ENCODE measurements around the gene FBN2. TPM values are rescaled to one million over a fixed set of nuclear protein-coding genes. Genes with fewer than 3 reads are reported as not detected.

FBN2 gene
- not detected in 2 replicates for total RNA-seq

DNA sequence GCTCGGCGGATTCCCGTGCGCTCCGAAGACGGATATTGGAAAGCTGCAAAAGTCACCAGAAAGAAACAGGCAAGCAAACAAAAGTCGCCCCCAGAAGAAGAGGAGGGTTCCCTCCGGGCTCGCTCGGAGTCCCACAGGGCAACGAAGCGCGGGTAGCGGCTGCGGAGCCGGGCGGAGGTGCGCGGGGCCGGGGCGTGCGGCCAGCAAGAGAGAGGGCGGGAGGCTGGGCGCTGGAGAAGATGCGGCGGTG, at the start of gene FBN2:
FBN2 (minus strand) TSS at position 246 of the 250 bp plus-strand sequence. CDS start 642 bp downstream, outside the sequence.
- Mint-ChIP-seq H3K27me3 (ENCODE audit: insufficient read depth) (peaks cover 33% of the 10 kb centered on the region), H3K36me3 (ENCODE audit: low read depth) (no peaks in the 10 kb centered on the region), H3K4me3 (no peak within 1 kb of the TSS), H3K4me1 (ENCODE audit: low read depth) (no peaks in the 10 kb centered on the region), H3K27ac (no peak within 1 kb of the TSS), H3K9me3 (no peaks in the 10 kb centered on the region)
- DNase-seq (ENCODE audit: low spot score): no peak
- intact Hi-C loops (cut with micrococcal nuclease): no loop called here

- Mint-ChIP-seq H3K4me3 (no peak overlapping the region), H3K27ac (no peak overlapping the region), H3K4me1 (ENCODE audit: low read depth) (no peaks in the 10 kb centered on the region), H3K27me3 (ENCODE audit: insufficient read depth) (no peaks in the 10 kb centered on the region), H3K36me3 (ENCODE audit: low read depth) (no peaks in the 10 kb centered on the region), H3K9me3 (peaks cover 8% of the 10 kb centered on the region)
- DNase-seq (ENCODE audit: low spot score): no peak
- intact Hi-C loops (cut with micrococcal nuclease): no loop called here
These were observed 49.2 kb upstream of the FBN2 start for GRCh38 chr5:128587275-128587674.

DNA sequence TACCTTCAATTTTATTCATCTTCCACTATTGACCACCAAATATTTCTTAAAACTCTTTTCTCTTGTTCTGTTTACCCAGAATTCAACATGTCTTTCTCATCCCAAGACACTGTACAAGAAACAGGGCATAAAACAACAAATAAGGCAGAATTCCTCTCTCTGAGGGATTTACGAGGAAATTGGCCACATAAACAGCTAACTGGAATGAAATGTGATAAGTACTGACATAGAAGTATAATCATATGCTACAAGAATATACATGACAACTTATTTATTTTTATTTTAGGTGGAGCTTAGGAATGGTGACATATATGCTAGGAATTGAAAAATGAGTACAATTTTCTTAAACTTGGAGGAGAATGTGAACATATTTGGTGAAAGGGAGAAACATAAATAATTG, 48.8 kb upstream of the FBN2 start:
- H3K27me3 Mint-ChIP-seq (ENCODE audit: insufficient read depth): no peaks in the 10 kb centered on the region
- H3K4me3 Mint-ChIP-seq: no peak overlapping the region
- no peaks in the 10 kb centered on the region for H3K36me3 Mint-ChIP-seq (ENCODE audit: low read depth)
- no peak overlapping the region for H3K27ac Mint-ChIP-seq
- H3K4me1 Mint-ChIP-seq (ENCODE audit: low read depth): no peaks in the 10 kb centered on the region
- no peak for DNase-seq (ENCODE audit: low spot score)
- peaks cover 8% of the 10 kb centered on the region for H3K9me3 Mint-ChIP-seq
- intact Hi-C loops (cut with micrococcal nuclease): no loop called here

DNA sequence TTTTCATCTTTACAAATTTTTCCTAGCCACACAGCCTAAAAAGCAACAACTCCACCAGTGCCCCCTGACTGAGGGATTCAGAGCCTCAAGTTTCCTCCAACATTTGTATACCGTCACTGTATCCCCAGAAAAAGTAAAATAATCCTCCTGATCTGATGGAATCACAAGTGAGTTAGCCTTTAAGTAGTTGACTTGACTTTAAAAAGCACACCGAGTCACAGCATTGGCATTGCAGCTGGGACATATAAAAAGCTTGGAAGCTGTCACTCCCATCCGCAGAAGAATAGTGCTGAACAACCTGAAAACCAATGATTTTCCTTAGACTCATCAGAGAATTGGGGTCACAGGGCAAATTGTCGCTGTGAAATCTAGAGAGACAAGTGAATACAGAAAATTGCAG, 41.6 kb upstream of the FBN2 start:
- no peaks in the 10 kb centered on the region for H3K4me1 Mint-ChIP-seq (ENCODE audit: low read depth)
- H3K36me3 Mint-ChIP-seq (ENCODE audit: low read depth): no peaks in the 10 kb centered on the region
- no peaks in the 10 kb centered on the region for H3K27me3 Mint-ChIP-seq (ENCODE audit: insufficient read depth)
- no peak overlapping the region for H3K27ac Mint-ChIP-seq
- no peak for DNase-seq (ENCODE audit: low spot score)
- H3K4me3 Mint-ChIP-seq: no peak overlapping the region
- peaks cover 11% of the 10 kb centered on the region for H3K9me3 Mint-ChIP-seq
- intact Hi-C loops (cut with micrococcal nuclease): no loop called here

DNA sequence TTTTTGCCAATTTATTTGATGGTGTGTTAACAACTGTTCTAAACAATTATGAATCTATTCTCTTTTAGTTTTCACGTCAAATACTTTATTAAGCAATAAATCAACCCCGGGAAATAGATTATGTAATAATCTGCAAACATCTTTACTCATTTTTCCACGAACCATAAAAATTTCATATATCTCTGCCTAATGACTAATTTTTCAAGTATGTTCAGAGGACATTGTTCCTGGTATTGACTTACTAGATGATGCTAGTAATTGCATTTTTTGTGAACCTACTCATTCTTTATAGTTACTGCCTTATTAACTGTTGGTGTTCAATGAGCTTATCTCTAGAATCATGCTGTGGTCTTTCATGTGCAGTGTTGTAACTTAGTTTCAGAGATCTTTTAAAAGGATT, 41.0 kb upstream of the FBN2 start:
- H3K27me3 Mint-ChIP-seq (ENCODE audit: insufficient read depth): no peaks in the 10 kb centered on the region
- no peaks in the 10 kb centered on the region for H3K4me1 Mint-ChIP-seq (ENCODE audit: low read depth)
- no peaks in the 10 kb centered on the region for H3K36me3 Mint-ChIP-seq (ENCODE audit: low read depth)
- H3K4me3 Mint-ChIP-seq: no peak overlapping the region
- DNase-seq (ENCODE audit: low spot score): no peak
- no peak overlapping the region for H3K27ac Mint-ChIP-seq
- intact Hi-C loops (cut with micrococcal nuclease): no loop called here
- peaks cover 11% of the 10 kb centered on the region for H3K9me3 Mint-ChIP-seq

GRCh38 chr5:128574041-128574440, 36.0 kb upstream of the FBN2 start:
- Mint-ChIP-seq H3K36me3 (ENCODE audit: low read depth) (no peaks in the 10 kb centered on the region), H3K4me1 (ENCODE audit: low read depth) (no peaks in the 10 kb centered on the region), H3K9me3 (peaks cover 3% of the 10 kb centered on the region), H3K27ac (no peak overlapping the region), H3K4me3 (no peak overlapping the region), H3K27me3 (ENCODE audit: insufficient read depth) (no peaks in the 10 kb centered on the region)
- DNase-seq (ENCODE audit: low spot score): no peak
- intact Hi-C loops (cut with micrococcal nuclease): no loop called here

GRCh38 chr5:128572930-128573319, 34.9 kb upstream of the FBN2 start:
- intact Hi-C loops (cut with micrococcal nuclease): no loop called here
- H3K9me3 Mint-ChIP-seq: peaks cover 3% of the 10 kb centered on the region
- no peaks in the 10 kb centered on the region for H3K4me1 Mint-ChIP-seq (ENCODE audit: low read depth)
- H3K27ac Mint-ChIP-seq: no peak overlapping the region
- H3K36me3 Mint-ChIP-seq (ENCODE audit: low read depth): no peaks in the 10 kb centered on the region
- no peak overlapping the region for H3K4me3 Mint-ChIP-seq
- DNase-seq (ENCODE audit: low spot score): no peak
- no peaks in the 10 kb centered on the region for H3K27me3 Mint-ChIP-seq (ENCODE audit: insufficient read depth)

DNA sequence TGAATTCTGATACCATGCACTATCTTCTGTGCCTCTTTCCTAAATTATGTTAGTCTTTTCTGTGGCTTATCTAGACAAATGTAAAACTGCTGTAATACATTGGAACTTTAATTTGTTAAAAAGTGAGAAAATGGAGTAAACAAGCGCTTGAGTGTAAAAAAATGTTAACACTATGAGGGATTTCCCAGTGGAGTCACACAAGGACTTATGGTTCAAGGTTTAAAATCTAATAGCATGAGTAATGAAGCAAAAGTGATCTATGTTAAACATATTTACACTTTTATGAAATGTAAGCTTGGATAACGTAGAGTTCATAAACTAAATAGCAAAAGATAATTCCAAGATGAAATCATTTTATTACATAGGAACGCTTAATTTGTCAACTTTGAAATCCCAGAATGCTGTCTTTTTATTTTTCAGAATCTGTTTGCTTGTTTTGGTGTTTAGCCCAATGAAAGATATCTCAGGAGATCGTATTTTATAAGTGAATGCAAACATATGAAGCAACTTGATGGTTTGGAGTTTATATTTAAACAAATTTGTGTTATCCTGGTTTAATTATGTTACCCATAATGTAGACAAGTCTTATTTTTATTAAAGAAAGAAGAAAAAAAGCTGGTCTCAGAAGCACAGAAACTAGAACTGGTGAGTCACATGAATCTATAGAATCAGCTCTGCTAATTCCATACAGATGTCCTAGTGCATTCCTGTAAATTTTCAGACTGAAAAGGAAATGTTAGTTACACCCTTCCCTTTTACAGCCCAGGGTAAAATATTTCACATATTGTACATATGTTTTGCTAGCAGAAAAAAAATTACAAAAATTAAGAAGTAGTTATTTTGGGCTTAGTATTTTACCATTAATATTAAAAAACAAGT, 34.2 kb upstream of the FBN2 start:
- no peak for DNase-seq (ENCODE audit: low spot score)
- Mint-ChIP-seq H3K27me3 (ENCODE audit: insufficient read depth) (no peaks in the 10 kb centered on the region), H3K9me3 (peaks cover under 1% of the 10 kb centered on the region), H3K27ac (no peak overlapping the region), H3K36me3 (ENCODE audit: low read depth) (no peaks in the 10 kb centered on the region), H3K4me3 (no peak overlapping the region), H3K4me1 (ENCODE audit: low read depth) (no peaks in the 10 kb centered on the region)
- intact Hi-C loops (cut with micrococcal nuclease): no loop called here

- Mint-ChIP-seq H3K4me3 (no peak overlapping the region), H3K27ac (no peak overlapping the region), H3K27me3 (ENCODE audit: insufficient read depth) (no peaks in the 10 kb centered on the region), H3K36me3 (ENCODE audit: low read depth) (no peaks in the 10 kb centered on the region), H3K9me3 (no peaks in the 10 kb centered on the region), H3K4me1 (ENCODE audit: low read depth) (no peaks in the 10 kb centered on the region)
- no peak for DNase-seq (ENCODE audit: low spot score)
- intact Hi-C loops (cut with micrococcal nuclease): no loop called here
These were observed 28.1 kb upstream of the FBN2 start for GRCh38 chr5:128566178-128566577.

DNA sequence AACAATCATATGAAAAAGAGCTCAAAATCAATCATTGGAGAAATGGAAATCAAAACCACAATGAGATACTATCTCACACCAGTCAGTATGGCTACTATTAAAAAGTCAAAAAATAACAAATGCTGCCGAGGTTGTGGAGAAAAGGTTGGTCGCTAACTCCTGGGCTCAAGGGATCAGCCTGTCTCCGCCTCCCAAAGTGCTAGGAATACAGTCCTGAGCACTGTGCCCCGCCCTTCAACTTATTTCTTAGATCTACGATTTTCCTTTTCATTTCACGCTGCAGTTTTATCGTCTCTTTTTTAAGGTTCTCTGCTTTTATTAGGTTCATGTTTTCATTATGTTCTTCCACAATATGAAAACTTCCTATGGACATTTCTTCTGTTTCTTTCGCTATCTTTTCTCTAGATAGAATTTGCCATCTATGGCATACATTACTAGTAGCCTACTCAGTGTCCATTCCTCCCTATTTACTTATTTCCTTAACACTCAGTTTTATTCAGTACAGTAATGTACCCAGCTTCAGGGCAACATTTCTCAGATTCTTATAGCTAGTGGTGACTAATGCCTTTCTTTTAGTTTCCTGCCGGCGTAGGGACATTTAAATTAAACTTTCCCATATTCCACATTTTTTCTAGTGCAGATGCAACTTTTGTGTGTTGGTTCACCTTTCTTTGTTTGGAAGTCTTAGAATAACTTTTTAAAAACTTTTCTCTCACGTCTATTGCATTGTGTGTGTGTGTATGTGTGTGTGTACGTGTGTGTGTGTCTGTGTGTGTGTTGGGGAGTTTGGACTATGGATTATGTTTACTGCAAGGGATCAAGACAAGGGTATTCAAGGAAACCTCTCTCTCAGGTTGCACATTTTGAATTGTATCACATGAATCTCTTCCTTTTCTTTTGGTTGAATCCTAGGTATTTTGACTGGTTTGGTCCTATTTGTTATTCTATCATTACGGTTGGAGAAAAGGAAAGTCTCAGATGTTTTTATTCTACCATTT, 21.6 kb upstream of the FBN2 start:
- DNase-seq (ENCODE audit: low spot score): no peak
- intact Hi-C loops (cut with micrococcal nuclease): no loop called here

DNA sequence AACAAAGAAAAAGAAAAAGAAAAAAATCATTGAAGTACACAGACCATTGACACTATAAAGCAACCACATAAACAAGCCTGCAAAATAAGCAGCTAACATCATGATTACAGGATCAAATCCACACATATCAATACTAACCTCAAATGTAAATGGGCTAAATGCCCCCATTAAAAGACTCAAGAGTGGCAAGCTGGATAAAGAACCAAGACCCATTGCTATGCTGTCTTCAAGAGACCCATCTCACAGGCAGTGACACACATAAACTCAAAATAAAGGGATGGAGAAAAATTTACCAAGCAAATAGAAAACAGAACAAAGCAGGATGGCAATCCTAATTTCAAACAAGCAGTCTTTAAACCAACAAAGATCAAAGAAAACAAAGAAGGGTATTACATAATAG, 15.7 kb upstream of the FBN2 start:
- no peaks in the 10 kb centered on the region for H3K4me1 Mint-ChIP-seq (ENCODE audit: low read depth)
- peaks cover 13% of the 10 kb centered on the region for H3K9me3 Mint-ChIP-seq
- H3K36me3 Mint-ChIP-seq (ENCODE audit: low read depth): no peaks in the 10 kb centered on the region
- H3K4me3 Mint-ChIP-seq: no peak overlapping the region
- no peaks in the 10 kb centered on the region for H3K27me3 Mint-ChIP-seq (ENCODE audit: insufficient read depth)
- DNase-seq (ENCODE audit: low spot score): no peak
- no peak overlapping the region for H3K27ac Mint-ChIP-seq
- intact Hi-C loops (cut with micrococcal nuclease): no loop called here

More for the DNA sequence above, 21.6 kb upstream of the FBN2 start:
- H3K27ac Mint-ChIP-seq: no peak overlapping the region
- no peaks in the 10 kb centered on the region for H3K4me1 Mint-ChIP-seq (ENCODE audit: low read depth)
- no peaks in the 10 kb centered on the region for H3K9me3 Mint-ChIP-seq
- no peaks in the 10 kb centered on the region for H3K36me3 Mint-ChIP-seq (ENCODE audit: low read depth)
- no peaks in the 10 kb centered on the region for H3K27me3 Mint-ChIP-seq (ENCODE audit: insufficient read depth)
- H3K4me3 Mint-ChIP-seq: no peak overlapping the region

DNA sequence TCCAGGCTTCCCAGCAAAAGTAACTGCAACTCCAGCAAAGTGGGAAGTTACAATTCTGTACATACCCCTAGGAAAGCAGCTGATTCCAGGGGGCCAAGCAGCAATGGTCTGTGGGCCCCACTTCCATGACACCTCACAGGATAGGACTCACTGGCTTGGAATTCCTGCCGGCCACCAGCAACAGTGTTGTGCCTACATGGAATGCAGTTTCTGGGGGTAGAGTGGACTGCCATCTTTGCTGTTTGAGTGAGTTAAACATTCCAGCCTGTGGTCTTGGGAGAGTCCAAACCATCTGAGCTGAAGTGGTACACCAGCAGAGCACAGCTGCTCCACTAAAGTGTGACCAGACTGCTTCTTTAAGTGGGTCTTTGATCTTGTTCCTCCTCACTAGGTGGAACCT, 13.4 kb upstream of the FBN2 start:
- Mint-ChIP-seq H3K27ac (no peak overlapping the region), H3K9me3 (peaks cover 13% of the 10 kb centered on the region), H3K4me1 (ENCODE audit: low read depth) (no peaks in the 10 kb centered on the region), H3K4me3 (no peak overlapping the region), H3K36me3 (ENCODE audit: low read depth) (no peaks in the 10 kb centered on the region), H3K27me3 (ENCODE audit: insufficient read depth) (no peaks in the 10 kb centered on the region)
- DNase-seq (ENCODE audit: low spot score): no peak
- intact Hi-C loops (cut with micrococcal nuclease): no loop called here

DNA sequence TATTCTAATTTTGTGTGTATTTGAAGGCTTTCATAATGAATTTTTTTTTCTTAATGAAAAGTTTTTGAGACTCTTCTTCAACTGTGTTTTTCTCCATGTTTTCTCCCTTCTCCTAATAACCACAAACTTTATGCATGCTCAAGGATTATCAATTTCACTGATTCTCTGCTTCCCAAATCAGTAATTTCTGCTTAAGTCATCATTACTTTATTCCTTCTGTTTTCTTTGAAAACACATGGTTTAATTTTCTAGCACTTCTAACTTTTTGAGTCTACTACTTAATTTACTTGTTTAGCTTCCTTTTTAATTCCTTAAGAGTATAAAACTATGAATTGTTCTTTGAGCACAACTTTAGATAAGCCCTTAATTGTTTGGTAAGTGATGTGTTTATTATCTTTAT, 11.5 kb upstream of the FBN2 start:
- no peaks in the 10 kb centered on the region for H3K4me1 Mint-ChIP-seq (ENCODE audit: low read depth)
- H3K36me3 Mint-ChIP-seq (ENCODE audit: low read depth): no peaks in the 10 kb centered on the region
- H3K27ac Mint-ChIP-seq: no peak overlapping the region
- H3K9me3 Mint-ChIP-seq: peaks cover 13% of the 10 kb centered on the region
- intact Hi-C loops (cut with micrococcal nuclease): no loop called here
- DNase-seq (ENCODE audit: low spot score): no peak
- H3K27me3 Mint-ChIP-seq (ENCODE audit: insufficient read depth): no peaks in the 10 kb centered on the region
- no peak overlapping the region for H3K4me3 Mint-ChIP-seq

Data from activated T-helper 1 cell treated with anti-CD3 and anti-CD28 coated beads, Interleukin-12 subunit alpha, Interleukin-12 subunit beta, Interleukin-2, Interleukin-4 antibody, amounts not matched to agents 30 ng/mL and 10 ng/mL and 1 ng/mL, durations not matched to agents 14 hours and 24 hours and 36 hours (primary cell).